ENCODE data around the gene RAPSN.

The RAPSN gene

GRCh38 chr11:47451990-47452389, 3.1 kb upstream of the RAPSN start:
- DNase-seq (ENCODE audit: low read depth) = no peak
- H3K4me3 ChIP-seq (ENCODE audit: low read length) = no peak overlapping the region
- no peak for TF ChIP-seq CTCF (conservative IDR thresholded peaks at IDR 0.05; ENCODE audit: low read length)

- DNase-seq (ENCODE audit: low read depth) = no peak
- no peak for TF ChIP-seq CTCF (conservative IDR thresholded peaks at IDR 0.05; ENCODE audit: low read length)
Observed at GRCh38 chr11:47451436-47451835, 2.5 kb upstream of the RAPSN start.

GRCh38 chr11:47449541-47449940, 605 bp upstream of the RAPSN start:
- no peak for DNase-seq (ENCODE audit: low read depth)
- TF ChIP-seq CTCF (conservative IDR thresholded peaks at IDR 0.05; ENCODE audit: low read length) = no peak
- H3K4me3 ChIP-seq (ENCODE audit: low read length) = no peak overlapping the region

More at GRCh38 chr11:47451436-47451835, 2.5 kb upstream of the RAPSN start:
- H3K4me3 ChIP-seq (ENCODE audit: low read length) = no peak overlapping the region

GRCh38 chr11:47447906-47448305, 1.0 kb downstream of the RAPSN start:
- no peak for TF ChIP-seq CTCF (conservative IDR thresholded peaks at IDR 0.05; ENCODE audit: low read length)
- no peak for DNase-seq (ENCODE audit: low read depth)
- H3K4me3 ChIP-seq (ENCODE audit: low read length) = no peak overlapping the region

- DNase-seq (ENCODE audit: low read depth) = no peak
- no peak overlapping the region for H3K4me3 ChIP-seq (ENCODE audit: low read length)
- no peak for TF ChIP-seq CTCF (conservative IDR thresholded peaks at IDR 0.05; ENCODE audit: low read length)
Observed at GRCh38 chr11:47446833-47447232, 2.1 kb downstream of the RAPSN start.

- H3K4me3 ChIP-seq (ENCODE audit: low read length) = no peak overlapping the region
- DNase-seq (ENCODE audit: low read depth) = no peak
- no peak for TF ChIP-seq CTCF (conservative IDR thresholded peaks at IDR 0.05; ENCODE audit: low read length)
Observed at GRCh38 chr11:47445840-47446239, 3.1 kb downstream of the RAPSN start.

- DNase-seq (ENCODE audit: low read depth) = no peak
- no peak for TF ChIP-seq CTCF (conservative IDR thresholded peaks at IDR 0.05; ENCODE audit: low read length)
- H3K4me3 ChIP-seq (ENCODE audit: low read length) = no peak overlapping the region
Observed at GRCh38 chr11:47443817-47444216, 5.1 kb downstream of the RAPSN start.

All from AG10803 (cell line).